T1000 (cell line): ENCODE measurements around the gene TMEM106C.
A peak's percentile ranks its signal among the peaks of the same experiment; 100 is the strongest.
"Not testable (repeated sequence)": the region's sequence is repeated elsewhere in the genome, so short reads cannot be mapped to it uniquely, and the experiment has no call there.

ENCODE experiments used
- DNase-seq: peaks from one replicate; lab custom pipeline; 2025; ENCODE audit warnings: mixed read lengths; lab: John Stamatoyannopoulos, UW

TMEM106C gene

DNA sequence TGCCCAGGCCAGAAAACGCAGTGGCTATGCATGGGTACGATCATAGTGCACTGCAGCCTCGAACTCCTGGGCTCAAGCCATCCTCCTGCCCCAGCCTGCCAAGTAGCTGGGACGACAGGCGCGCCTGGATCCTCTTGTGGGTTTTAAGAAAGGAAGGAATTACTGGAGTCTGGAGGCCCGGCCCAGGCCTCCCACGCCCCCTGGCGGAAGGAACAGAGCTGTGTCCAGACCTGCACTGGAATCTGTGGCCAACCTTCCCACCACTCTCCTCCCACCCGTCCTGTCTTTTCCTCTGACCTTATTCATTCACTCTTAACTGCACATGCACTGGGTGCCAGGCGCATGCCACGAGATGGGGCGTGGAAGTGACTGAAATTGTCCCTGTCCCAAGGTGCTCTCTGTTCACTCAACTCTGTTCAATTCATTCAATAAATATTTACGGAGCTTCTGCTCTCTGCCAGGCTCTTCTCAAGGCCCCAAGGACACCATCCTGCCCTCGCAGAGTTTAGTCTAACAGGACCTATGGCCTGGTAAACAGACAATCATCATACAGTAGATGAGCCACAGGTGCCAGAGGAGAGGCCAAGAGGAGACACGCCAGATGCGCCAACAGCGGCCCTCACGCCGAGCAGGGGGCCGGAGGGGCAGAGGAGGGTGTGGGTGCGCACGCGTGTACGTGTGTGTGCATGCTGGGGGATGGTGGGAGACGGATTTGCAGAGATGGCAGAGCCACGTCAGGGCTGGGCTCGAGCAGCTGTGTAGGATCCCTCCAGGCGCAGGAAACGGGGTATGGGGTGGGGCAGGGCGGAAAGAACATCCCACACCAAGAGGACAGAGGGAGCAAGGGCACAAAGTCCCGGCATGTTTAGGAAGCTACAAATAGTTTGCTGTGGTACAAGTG lies 13.7 kb upstream of the TMEM106C start:
- DNase-seq, result peak; percentile 54

DNA sequence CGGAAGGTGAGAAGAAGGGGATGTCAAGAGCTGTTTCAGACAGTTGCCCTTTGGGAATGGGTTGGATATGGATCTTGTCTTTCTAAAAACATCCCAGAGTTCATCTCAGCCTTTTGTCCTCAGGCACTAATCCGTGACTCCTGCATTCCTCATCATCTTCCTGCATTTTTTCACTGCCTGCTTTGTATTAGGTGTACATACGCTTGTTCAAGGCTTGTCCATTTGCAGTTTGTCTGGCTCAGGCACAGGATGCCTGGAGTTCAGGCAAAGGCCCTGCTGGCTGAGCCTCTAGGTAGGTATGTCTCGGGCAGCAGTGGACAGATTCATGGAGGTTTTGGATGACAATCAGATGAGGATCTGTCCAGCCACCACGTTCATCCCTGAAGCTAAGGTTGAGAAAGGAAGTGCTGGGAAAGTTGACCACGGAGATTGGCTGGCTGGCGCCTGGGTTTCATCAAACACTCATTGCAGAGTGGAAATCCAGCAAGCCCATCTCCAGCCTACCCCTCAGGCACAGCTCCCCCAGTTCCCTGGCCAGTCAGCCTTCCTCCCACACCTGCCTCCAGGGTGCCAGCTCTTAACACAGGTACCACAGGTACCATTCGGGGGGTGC lies 12.4 kb upstream of the TMEM106C start:
- DNase-seq, result no peak

DNA sequence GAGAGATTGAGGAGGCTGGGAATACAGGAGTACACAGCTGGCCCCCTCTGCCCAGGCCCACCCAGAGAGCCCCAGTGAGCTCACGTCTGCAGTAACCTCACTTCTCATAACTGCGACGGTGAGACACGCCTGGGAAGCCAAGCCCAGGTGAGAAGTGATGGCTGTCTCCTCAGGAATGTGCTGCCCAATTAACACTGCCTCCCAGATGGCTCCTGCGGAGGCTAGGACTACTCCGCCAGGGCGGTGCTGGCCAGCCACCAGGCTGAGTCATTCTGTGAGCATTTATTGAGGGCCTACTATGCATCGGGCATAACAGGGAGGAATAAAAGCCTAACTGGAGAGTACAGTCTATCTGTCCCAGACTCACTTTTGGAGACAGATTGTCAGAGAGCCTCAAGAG lies 9.3 kb upstream of the TMEM106C start:
- DNase-seq, result no peak

DNA sequence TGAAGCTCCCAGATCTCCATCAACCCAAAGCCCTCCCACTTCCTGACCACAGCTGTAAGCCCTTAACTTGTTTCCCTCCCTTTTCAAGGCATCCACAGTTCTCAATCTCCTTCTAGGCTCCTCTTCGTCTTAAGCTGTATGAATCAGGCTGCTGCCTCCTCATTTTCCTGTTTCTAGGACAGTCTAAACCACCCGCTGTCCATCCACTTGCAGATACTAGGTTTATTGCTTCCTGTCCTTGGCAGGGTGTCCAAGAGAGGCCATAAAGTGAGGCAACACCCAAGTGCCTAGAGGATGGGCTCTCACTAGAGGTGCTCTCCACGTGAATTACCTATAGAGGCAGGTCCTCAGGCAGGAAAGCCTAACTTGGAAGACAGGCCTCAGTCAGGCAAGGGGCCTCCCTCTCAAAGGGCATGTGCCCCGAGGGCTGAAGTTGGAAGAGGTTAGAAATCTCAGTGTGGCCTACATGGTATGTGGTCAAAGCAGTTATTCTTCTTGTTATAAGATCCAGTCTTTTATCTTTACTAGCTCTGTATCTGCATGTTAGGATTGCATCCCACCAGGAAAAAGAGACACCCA lies 8.8 kb upstream of the TMEM106C start:
- DNase-seq, result no peak

DNA sequence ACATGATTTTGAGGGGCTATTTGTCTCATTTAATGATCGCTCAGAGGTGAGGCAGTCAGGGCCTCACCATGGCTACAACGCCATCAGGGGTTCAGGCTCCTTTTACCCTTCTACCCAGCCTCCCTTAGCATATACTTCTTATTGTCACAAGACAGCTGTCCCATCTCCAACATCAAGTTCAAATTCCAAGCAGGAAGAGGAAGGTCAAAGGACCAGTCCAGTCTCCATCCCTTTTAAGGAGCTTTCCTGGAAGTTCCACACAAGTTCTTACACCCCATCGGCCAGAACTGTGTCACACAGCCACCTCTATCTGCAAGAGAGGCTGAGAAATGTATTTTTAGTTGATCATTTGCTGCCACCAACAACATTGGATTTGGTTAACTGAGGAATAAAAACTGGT lies 8.3 kb upstream of the TMEM106C start:
- DNase-seq, result no peak

DNA sequence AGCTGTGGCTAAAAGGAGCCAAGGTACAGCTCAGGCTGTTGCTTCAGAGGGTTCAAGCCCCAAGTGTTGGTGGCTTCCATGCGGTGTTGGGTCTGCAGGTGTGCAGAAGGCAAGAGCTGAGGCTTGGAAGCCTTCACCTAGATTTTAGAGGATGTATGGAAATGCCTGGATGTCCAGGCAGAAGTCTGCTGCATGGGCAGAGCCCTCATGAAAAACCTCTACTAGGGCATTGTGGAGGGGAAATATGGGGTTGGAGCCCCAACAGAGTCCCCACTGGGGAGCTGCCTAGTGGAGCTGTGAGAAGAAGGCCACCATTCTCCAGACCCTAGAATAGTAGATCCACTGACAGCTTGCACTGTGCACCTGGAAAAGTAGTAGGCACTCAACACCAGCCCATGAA lies 5.7 kb upstream of the TMEM106C start:
- not testable (repeated sequence) for DNase-seq

DNA sequence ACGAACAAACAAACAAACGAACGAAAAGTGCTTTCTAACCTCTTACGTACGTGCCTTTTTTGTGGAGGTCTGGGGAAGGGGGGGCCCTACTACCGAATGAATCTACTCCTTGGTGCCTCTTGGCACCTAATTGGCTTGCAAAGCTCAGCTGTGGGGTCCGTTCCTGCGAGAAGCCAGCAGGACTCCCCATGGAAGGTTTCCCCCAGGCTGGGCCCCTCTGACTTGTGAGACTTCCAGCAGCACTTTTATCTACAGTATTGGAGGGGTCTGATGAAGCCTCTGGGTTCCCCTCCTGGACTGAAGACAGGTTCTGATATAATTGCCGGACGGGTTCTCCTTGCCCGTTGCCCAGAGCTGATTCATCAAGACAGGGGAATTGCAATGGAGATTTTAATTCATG lies 1.2 kb upstream of the TMEM106C start:
- no peak for DNase-seq

DNA sequence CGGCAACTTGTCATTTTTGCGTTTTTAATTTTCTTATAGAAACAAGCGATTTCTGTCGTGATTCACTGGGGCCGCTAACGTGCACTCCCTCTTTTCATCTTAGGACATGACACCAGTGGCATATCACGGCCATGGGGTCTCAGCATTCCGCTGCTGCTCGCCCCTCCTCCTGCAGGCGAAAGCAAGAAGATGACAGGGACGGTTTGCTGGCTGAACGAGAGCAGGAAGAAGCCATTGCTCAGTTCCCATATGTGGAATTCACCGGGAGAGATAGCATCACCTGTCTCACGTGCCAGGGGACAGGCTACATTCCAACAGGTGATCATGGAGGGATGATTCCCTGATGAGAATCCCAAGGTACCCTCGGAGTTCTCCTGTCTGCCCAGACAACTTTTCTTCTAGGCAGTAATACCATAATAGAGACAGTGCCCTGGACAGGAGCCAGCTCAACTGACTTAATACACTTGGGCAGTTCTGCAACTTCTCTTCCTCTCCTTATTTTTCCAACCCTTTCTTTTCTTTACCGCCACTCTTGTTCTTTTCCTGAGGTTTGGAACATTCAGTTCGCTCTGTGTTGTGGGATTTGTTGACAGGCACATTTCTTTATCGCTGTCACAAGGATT lies 821 bp downstream of the TMEM106C start:
- DNase-seq, result no peak

DNA sequence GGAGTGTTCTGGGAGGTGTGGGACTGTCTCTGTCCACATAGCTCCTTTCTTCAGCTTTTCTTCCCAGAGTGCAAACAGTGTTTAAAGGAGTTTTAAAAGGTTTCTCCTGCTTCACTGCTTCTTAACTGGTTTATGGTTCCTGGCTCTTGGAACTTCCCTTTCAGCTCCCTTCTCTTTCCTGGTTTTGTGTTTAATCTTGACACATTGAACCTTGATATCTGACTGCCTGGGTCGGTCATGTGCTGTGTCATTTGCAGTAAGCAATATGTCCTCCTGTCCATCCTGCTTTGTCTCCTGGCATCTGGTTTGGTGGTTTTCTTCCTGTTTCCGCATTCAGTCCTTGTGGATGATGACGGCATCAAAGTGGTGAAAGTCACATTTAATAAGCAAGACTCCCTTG lies 2.2 kb downstream of the TMEM106C start:
- no peak for DNase-seq

DNA sequence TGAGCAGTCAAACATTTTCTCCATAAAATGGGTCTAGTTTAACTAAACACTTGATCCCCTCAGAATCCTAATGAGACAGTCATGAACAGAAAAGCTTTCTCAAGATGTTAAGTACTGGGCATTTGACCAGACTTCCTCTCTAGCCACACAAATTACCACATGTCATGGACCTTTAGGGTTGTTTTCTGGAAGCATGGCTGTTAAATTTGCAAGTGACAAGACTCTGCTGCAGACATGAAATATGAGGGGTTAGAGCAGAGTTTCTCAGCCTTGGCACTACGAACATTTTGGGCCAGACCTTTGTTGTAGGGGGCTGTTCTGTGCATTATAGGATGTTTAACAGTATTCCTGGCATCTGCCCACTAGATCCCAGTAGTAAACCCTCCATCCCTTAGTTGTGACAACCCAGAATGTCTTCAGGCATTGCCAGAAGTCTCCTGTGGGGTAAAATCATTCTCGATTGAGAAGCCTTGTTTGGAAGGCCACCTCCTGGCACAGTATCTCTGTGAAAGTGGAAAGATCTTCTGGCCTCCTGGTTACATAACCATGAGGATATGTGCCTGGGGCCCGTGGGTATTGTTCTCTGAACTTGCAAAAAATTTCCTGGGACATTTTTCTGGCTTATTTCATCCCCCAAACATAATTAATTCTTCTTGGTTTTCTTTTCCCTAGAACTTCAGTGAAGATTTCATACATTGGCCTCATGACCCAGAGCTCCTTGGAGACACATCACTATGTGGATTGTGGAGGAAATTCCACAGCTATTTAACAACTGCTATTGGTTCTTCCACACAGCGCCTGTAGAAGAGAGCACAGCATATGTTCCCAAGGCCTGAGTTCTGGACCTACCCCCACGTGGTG lies 4.3 kb downstream of the TMEM106C start:
- DNase-seq, result no peak

DNA sequence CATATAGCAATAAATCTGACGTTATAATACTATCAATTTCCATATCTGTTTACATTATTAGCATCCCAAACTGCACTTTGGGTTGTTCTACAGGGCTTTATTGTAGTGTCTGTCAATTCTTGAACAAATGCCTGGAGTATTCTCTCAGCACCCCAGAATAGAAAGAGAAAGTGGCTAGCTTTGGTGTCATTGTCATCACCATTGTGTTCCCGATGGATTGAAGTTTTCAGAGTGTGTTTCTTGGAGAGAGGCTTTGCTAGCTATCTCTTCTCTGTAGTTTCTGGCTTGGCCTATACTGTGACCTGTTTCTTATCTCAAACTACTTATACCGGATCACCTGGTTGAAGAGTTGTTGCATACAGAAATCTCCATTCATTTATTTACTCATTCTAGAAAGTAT lies 6.4 kb downstream of the TMEM106C start:
- no peak for DNase-seq

DNA sequence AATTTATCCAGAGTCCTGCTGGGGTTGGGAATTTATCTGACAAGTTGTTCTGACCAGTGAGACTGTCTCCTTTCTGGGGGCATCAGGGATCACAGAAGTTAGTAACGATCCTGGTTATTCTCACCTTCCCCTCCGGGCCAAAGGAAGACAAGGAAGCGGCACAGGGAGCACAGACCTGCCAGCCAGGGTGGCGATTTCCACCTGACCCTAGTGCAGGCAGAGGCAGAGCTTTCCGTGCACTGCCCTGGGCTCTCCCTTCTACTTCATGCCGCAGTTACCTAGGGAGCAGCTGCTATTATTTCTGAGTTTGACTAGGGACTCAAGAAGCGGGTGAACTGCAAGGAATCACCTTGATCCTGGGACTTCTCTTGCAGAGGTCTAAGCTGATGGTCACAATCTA lies 7.4 kb downstream of the TMEM106C start:
- no peak for DNase-seq

DNA sequence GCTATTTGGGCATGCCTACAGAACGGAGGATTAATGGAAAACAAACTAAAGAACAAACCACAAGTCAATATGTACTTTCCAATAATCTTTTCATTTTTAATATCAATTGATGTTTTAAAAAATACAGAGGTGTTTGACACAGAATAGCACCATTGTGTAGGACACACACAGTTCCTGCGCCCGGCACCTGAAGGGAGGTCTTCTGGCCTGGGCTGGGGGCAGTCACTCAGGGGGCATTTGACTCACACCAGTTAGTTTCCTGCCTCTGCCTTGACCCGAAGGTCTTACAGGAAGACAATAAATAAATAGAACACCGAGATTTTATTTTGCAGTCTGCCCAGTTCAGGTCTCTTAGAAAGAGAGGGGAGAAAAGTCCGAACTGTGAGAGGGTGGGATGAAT lies 9.5 kb downstream of the TMEM106C start:
- DNase-seq, result no peak

DNA sequence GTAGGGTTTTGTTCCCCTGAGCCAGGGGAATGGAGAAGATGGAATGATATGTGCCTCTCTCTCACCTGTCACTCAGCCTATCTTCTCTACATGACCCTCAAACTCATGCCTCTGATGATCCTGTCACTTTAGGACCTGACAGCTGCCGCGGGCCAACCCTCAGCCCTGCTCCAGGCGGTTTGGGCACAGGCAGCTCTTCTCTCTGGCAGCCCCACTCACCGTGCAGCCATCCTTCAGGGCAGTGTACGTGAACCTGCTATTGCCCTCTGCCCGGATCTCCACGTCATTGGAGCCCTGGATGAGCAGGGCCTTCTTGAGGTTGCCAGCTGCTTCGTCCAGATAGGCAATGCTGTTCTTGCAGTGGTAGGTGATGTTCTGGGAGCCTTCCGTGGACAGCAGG lies 10.5 kb downstream of the TMEM106C start:
- no peak for DNase-seq

DNA sequence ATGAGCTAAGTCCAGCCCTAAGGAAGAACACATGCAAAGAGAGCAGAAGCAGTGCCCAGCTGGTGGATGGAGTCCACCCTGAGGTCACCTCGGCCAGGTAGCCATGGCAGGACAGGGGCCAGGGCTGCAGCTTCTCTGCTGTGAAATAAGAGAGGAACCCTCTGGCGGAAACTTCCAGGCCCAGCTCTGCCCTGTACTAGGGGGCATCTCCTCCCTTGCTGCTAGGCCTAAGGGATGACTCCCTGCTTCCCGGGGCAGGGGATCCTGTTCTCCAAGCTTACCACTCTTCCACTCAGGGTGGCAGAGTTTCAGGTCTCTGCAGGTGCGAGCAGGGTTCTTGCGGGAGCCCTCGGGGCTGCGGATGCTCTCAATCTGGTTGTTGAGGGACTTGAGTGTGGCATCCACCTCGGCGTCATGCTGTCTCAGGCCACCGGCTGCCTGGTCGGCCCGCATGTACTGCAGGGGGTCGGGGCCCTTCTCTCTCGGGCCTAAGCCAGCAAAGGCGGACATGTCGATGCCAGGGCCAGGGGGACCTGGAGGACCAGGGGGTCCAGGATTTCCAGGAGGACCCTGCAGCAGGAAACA lies 11.7 kb downstream of the TMEM106C start:
- DNase-seq, result no peak

DNA sequence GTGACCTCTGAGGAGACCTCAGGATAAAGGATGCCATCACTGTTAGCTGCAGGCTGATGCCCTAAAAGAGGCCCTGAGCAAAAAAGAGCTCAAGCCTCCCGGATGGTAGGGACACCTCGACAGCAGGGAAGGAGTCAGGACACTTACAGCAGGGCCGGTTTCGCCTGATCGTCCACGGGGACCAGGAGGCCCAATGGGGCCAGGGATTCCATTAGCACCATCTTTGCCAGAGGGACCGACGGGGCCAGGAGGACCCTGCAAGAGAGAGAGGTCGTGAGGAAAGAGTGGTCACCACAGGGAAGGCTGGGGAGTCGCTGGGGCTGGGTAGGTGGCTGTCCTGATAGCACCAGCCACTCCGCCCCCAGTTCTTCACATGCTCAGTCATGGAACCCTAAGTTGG lies 12.4 kb downstream of the TMEM106C start:
- no peak for DNase-seq

DNA sequence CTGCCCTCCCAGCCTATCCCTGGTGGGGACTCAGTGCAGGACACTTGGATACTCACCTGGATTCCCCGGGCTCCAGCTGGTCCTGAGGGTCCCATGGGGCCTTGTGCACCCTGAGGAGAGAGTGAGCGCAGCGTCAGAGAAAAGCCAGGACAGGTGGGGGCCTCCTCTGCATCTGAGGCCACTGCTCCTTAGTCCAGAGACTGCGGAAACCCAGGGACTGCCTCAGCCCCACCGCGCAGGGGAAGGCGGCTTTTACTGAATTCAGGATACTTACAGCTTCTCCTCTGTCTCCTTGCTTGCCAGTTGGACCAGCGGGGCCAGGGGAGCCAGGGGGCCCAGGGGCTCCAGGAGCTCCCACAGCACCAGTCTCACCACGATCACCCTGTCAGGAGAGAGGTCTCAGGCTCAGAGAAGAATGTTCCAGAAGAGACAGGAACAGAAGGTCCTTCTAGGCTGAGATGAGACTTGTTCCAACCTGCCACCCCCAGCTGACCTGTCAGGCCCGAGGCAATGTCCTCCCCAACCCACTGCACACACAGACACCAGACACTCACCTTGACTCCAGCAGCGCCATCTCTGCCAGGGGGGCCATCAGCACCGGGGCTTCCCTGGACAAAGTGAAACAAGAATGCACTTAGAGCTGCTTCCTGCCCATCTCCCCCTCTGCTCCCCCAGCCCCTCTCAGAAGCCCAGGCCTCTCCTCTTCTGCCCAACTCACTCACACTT lies 13.8 kb downstream of the TMEM106C start:
- no peak for DNase-seq

DNA sequence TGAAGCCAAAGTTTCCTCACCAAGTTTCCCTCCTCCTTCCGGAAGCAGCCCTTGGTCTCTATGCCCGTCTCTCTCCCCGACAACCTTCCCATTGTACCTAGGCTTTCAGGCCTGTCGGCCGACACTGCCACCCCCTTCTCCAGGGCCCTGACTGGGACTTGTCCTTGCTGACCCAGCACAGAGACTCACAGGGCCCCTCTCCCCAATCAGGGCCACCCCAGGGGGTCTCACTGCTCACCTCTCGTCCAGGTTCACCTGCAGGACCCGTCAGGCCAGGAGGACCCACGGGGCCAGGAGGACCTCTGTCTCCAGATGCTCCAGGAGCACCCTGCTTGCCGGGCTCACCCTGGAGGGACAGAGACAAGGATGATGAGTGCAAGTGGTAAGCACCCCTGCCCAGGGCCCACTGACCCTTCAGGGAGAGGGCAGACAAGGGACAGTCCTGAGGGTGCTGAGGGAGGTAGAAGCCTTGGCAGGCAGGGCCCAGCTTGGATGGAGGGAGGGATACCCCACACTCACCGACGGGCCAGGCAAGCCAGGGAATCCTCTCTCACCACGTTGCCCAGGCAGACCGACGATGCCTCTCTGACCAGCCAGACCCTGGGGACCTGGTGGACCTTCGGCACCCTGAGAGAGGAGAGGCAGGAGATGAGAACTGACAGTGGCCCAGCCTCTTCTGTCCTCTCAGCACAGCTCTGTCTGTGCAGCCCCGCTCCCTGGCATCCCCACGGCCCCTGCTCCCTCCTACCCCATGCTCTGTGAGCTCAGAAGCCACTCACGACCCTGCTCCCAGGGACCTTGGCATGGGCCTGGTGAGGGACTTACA lies 14.6 kb downstream of the TMEM106C start:
- no peak for DNase-seq

DNA sequence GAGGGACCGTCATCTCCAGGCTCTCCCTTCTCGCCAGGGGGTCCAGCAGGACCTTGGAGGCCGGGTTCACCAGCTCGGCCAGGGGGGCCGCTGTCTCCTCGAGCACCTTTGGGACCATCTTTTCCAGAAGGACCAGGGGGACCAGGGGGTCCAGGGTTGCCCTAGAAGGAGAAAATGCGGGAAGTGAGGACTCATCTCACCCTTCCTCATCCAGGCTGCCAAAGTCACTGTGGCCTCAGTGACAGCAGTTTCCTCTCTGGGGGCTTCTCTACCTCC lies 15.1 kb downstream of the TMEM106C start:
- no peak for DNase-seq

DNA sequence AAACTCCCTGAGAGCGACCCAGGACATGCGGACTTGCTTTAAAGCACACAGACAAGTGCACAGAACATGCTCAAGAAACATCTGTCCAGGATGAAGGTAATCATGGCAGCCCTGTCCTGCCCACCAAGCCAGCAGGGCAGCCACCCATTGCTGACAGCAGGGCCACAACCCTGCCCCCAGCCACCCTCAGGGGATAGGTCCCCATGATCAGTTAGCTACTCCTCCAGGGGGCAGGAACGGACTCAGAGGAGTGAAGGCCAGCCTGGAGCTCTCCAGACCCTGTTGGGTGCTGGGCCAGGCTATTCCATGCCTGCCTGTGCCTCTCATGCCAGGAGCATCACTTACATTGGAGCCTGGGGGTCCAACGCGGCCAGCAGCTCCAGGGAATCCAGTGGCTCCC lies 15.8 kb downstream of the TMEM106C start:
- no peak for DNase-seq
